ENCODE results near the gene KRTAP5-3.

KRTAP5-3 gene

GRCh38 chr11:1592628-1593027, 15.6 kb downstream of the KRTAP5-3 start:
- Histone ChIP-seq H3K4me1 (ENCODE audit: control insufficient read depth, insufficient read depth, low read length) (no peaks in the 10 kb centered on the region), H3K27ac (ENCODE audit: extremely low read depth, low read depth, low read length) (no peak overlapping the region), H3K36me3 (ENCODE audit: control insufficient read depth in 2 of 2, insufficient read depth in 1 of 2, low read length in 2 of 2) (no peaks in the 10 kb centered on the region), H3K4me3 (ENCODE audit: low read depth, low read length) (no peak overlapping the region), H3K9me3 (ENCODE audit: control insufficient read depth, insufficient read depth, low read depth, low read length) (no peaks in the 10 kb centered on the region)
- CTCF ChIA-PET = interaction anchor here (0.7 to 3.5 kb wide), 6 partner anchors 18 to 421 kb away, joined by 3 to 20 read pairs (median 4); no protein-coding TSS in a partner anchor
- TF ChIP-seq PRDM6 (tag by site-specific recombination; IDR thresholded peaks at IDR 0.05) (no peak), ZNF600 (tag by site-specific recombination; IDR thresholded peaks at IDR 0.05) (no peak), PBX3 (CRISPR knock-in tag; IDR thresholded peaks at IDR 0.05) (no peak), HOXA7 (CRISPR knock-in tag; IDR thresholded peaks at IDR 0.05; ENCODE audit: borderline replicate concordance) (no peak), ZNF169 (tag by site-specific recombination; IDR thresholded peaks at IDR 0.05) (no peak), ZNF211 (tag by site-specific recombination; IDR thresholded peaks at IDR 0.05; ENCODE audit: low read depth) (no peak), ZNF394 (tag by site-specific recombination; IDR thresholded peaks at IDR 0.05; ENCODE audit: borderline replicate concordance) (no peak), ZNF19 (tag by site-specific recombination; IDR thresholded peaks at IDR 0.05; ENCODE audit: low read depth) (no peak), ZNF555 (tag by site-specific recombination; conservative IDR thresholded peaks at IDR 0.05) (no peak), GLIS2 (tag by site-specific recombination; IDR thresholded peaks at IDR 0.05) (no peak), KLF7 (tag by site-specific recombination; IDR thresholded peaks at IDR 0.05; ENCODE audit: borderline replicate concordance) (no peak), ZSCAN23 (tag by site-specific recombination; IDR thresholded peaks at IDR 0.05) (no peak), ZNF37A (tag by site-specific recombination; IDR thresholded peaks at IDR 0.05) (no peak), ZSCAN4 (tag by site-specific recombination; IDR thresholded peaks at IDR 0.05) (no peak), ZNF26 (tag by site-specific recombination; IDR thresholded peaks at IDR 0.05) (no peak), ZNF501 (tag by site-specific recombination; IDR thresholded peaks at IDR 0.05) (no peak), ZNF785 (tag by site-specific recombination; IDR thresholded peaks at IDR 0.05) (no peak)
- POLR2A ChIA-PET = no interaction called here

- Histone ChIP-seq H3K9me3 (ENCODE audit: control insufficient read depth, insufficient read depth, low read depth, low read length) (no peaks in the 10 kb centered on the region), H3K27ac (ENCODE audit: extremely low read depth, low read depth, low read length) (no peak overlapping the region), H3K36me3 (ENCODE audit: control insufficient read depth in 2 of 2, insufficient read depth in 1 of 2, low read length in 2 of 2) (no peaks in the 10 kb centered on the region), H3K4me1 (ENCODE audit: control insufficient read depth, insufficient read depth, low read length) (no peaks in the 10 kb centered on the region), H3K4me3 (ENCODE audit: low read depth, low read length) (no peak overlapping the region)
- POLR2A ChIA-PET = no interaction called here
- CTCF ChIA-PET = interaction anchor here (0.7 to 1.8 kb wide), 2 partner anchors 16 to 43 kb away, joined by 3 to 5 read pairs; no protein-coding TSS in a partner anchor
- TF ChIP-seq ZNF19 (tag by site-specific recombination; IDR thresholded peaks at IDR 0.05; ENCODE audit: low read depth) (no peak), ZNF600 (tag by site-specific recombination; IDR thresholded peaks at IDR 0.05) (no peak), ZNF645 (tag by site-specific recombination; IDR thresholded peaks at IDR 0.05) (no peak), ZNF324 (tag by site-specific recombination; IDR thresholded peaks at IDR 0.05) (no peak), ZNF792 (tag by site-specific recombination; IDR thresholded peaks at IDR 0.05) (no peak), ZSCAN5A (tag by site-specific recombination; IDR thresholded peaks at IDR 0.05) (no peak), ZBTB1 (tag by site-specific recombination; IDR thresholded peaks at IDR 0.05) (no peak), KLF1 (tag by site-specific recombination; IDR thresholded peaks at IDR 0.05) (no peak), ZFP69B (tag by site-specific recombination; IDR thresholded peaks at IDR 0.05) (no peak), ZNF654 (tag by site-specific recombination; IDR thresholded peaks at IDR 0.05; ENCODE audit: low read depth) (no peak), KLF10 (tag by site-specific recombination; IDR thresholded peaks at IDR 0.05) (no peak)
Observed at GRCh38 chr11:1589996-1590395, 18.3 kb downstream of the KRTAP5-3 start.

All from HEK293 (cell line).